ENCODE data around the gene MYL12A. TPM values are rescaled to one million over a fixed set of nuclear protein-coding genes. Genes with fewer than 3 reads are reported as not detected.
A peak's percentile ranks its signal among the peaks of the same experiment; 100 is the strongest.

The MYL12A gene
- total and polyA plus RNA-seq, 2 of the 13 experiments (the other 11 are each of a cell fraction or from before 2014, with no cell fraction given), result 261 to 277 TPM

GRCh38 chr18:3246635-3247239 is 864 bp upstream of the MYL12A start (continued):
- 0 out of 2 replicates have a peak, but pooled peaks have one; percentile 26 for TF ChIP-seq ZNF142 (CRISPR knock-in tag; IDR thresholded peaks at IDR 0.05)
- TF ChIP-seq MYC (CRISPR knock-in tag; IDR thresholded peaks at IDR 0.05; ENCODE audit: borderline replicate concordance), result no peak
- 0 out of 2 replicates have a peak, but pooled peaks have one; percentile 41 for TF ChIP-seq PATZ1 (CRISPR knock-in tag; IDR thresholded peaks at IDR 0.05)
- TF ChIP-seq GPN1 (CRISPR knock-in tag; IDR thresholded peaks at IDR 0.05; ENCODE audit: borderline replicate concordance), result no peak
- TF ChIP-seq PRMT3 (CRISPR knock-in tag; IDR thresholded peaks at IDR 0.05; ENCODE audit: borderline replicate concordance, low read depth), result no peak
- no peak for TF ChIP-seq ZNF3 (CRISPR knock-in tag; IDR thresholded peaks at IDR 0.05)
- no peak for TF ChIP-seq POLR2AphosphoS2 (IDR thresholded peaks at IDR 0.05; ENCODE audit: low read depth, low read length)
- no peak; the same call in 1 of the 2 replicates for TF ChIP-seq ZNF816 (CRISPR knock-in tag; IDR thresholded peaks at IDR 0.05; ENCODE audit: borderline replicate concordance)
- TF ChIP-seq ATF3 (CRISPR knock-in tag; IDR thresholded peaks at IDR 0.05), result no peak
- TF ChIP-seq SKI (IDR thresholded peaks at IDR 0.05; ENCODE audit: partially characterized antibody), result no peak
- TF ChIP-seq SIN3A (IDR thresholded peaks at IDR 0.05; ENCODE audit: borderline replicate concordance, low read depth, low read length), result peak; percentile 23; the same call in 1 of the 2 replicates
- TF ChIP-seq HNRNPUL1 (IDR thresholded peaks at IDR 0.05; ENCODE audit: low read depth, low read length), result no peak
- TF ChIP-seq KAT8 (CRISPR knock-in tag; IDR thresholded peaks at IDR 0.05), result no peak
- TF ChIP-seq ZNF770 (CRISPR knock-in tag; IDR thresholded peaks at IDR 0.05), result peak; percentile 9; the same call in 1 of the 2 replicates
- no peak for TF ChIP-seq ZNF615 (CRISPR knock-in tag; IDR thresholded peaks at IDR 0.05; ENCODE audit: borderline replicate concordance)
- no peak for TF ChIP-seq ZNF672 (CRISPR knock-in tag; IDR thresholded peaks at IDR 0.05)
- TF ChIP-seq SRSF4 (IDR thresholded peaks at IDR 0.05; ENCODE audit: low read depth, low read length, poor library complexity, severe bottlenecking), result no peak
- no peak for TF ChIP-seq E2F1 (CRISPR knock-in tag; IDR thresholded peaks at IDR 0.05)
